Measurements from ENCODE around the gene UBQLN1.

DNA sequence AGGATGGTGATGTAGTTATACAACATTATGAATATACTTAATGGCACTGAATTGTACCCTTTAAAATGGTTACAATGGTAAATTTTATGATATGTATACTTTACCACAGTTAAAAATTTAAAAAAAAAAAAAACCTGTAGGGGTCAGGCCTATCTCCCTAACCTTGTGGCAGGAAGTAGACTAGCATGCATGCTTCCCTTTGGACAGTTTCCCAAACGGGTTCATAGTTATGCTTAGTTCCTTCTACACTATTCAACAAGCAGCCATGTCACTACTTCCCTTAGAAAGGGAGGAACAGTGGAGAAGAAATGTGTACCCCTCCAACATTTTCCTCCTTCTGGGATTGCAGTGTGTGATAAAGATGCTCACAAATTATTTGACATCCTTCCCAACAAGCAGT lies 52.3 kb downstream of the UBQLN1 start:
- TF ChIP-seq, protein P1, sequence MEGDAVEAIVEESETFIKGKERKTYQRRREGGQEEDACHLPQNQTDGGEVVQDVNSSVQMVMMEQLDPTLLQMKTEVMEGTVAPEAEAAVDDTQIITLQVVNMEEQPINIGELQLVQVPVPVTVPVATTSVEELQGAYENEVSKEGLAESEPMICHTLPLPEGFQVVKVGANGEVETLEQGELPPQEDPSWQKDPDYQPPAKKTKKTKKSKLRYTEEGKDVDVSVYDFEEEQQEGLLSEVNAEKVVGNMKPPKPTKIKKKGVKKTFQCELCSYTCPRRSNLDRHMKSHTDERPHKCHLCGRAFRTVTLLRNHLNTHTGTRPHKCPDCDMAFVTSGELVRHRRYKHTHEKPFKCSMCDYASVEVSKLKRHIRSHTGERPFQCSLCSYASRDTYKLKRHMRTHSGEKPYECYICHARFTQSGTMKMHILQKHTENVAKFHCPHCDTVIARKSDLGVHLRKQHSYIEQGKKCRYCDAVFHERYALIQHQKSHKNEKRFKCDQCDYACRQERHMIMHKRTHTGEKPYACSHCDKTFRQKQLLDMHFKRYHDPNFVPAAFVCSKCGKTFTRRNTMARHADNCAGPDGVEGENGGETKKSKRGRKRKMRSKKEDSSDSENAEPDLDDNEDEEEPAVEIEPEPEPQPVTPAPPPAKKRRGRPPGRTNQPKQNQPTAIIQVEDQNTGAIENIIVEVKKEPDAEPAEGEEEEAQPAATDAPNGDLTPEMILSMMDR (conservative IDR thresholded peaks at IDR 0.05 in 1 of 2, IDR thresholded peaks at IDR 0.05 in 1 of 2; ENCODE audit: extremely low read depth in 1 of 2, insufficient read depth in 1 of 2, low read depth in 1 of 2, low read length in 2 of 2): no peak
- no peak for TF ChIP-seq EZH2 (IDR thresholded peaks at IDR 0.05; ENCODE audit: borderline replicate concordance, low read length)
